ENCODE measurements around the gene MPRIP.

The MPRIP gene

GRCh38 chr17:17050346-17051345 lies 8.4 kb downstream of the MPRIP start:
- DNase-seq: no peak

- DNase-seq: no peak
Observed at GRCh38 chr17:17051380-17051779, 9.1 kb downstream of the MPRIP start.

- no peak for DNase-seq
Observed at GRCh38 chr17:17051791-17052461, 9.7 kb downstream of the MPRIP start.

- DNase-seq: no peak
Observed at GRCh38 chr17:17052462-17053221, 10.4 kb downstream of the MPRIP start.

GRCh38 chr17:17053446-17054379 lies 11.5 kb downstream of the MPRIP start:
- no peak for DNase-seq

GRCh38 chr17:17054636-17055035 lies 12.4 kb downstream of the MPRIP start:
- no peak for DNase-seq

- no peak for DNase-seq
Observed at GRCh38 chr17:17055286-17056155, 13.3 kb downstream of the MPRIP start.

GRCh38 chr17:17056156-17056539 lies 13.9 kb downstream of the MPRIP start:
- DNase-seq: no peak

GRCh38 chr17:17057057-17057551 lies 14.8 kb downstream of the MPRIP start:
- no peak for DNase-seq

GRCh38 chr17:17058304-17058703 lies 16.0 kb downstream of the MPRIP start:
- DNase-seq: no peak

GRCh38 chr17:17059301-17059890 lies 17.1 kb downstream of the MPRIP start:
- no peak for DNase-seq

GRCh38 chr17:17060001-17060922 lies 18.0 kb downstream of the MPRIP start:
- no peak for DNase-seq

- no peak for DNase-seq
Observed at GRCh38 chr17:17060930-17061329, 18.7 kb downstream of the MPRIP start.

- no peak for DNase-seq
Observed at GRCh38 chr17:17061516-17061915, 19.3 kb downstream of the MPRIP start.

- DNase-seq: peak; percentile 29
Observed at GRCh38 chr17:17062356-17062755, 20.1 kb downstream of the MPRIP start.

GRCh38 chr17:17062866-17063265 lies 20.6 kb downstream of the MPRIP start:
- DNase-seq: no peak

GRCh38 chr17:17063546-17064122 lies 21.4 kb downstream of the MPRIP start:
- DNase-seq: no peak

GRCh38 chr17:17064322-17064721 lies 22.1 kb downstream of the MPRIP start:
- DNase-seq: no peak

- DNase-seq: no peak
Observed at GRCh38 chr17:17066021-17066420, 23.8 kb downstream of the MPRIP start.

All from fibroblast of skin of back (primary cell).